ENCODE measurements around the gene FERMT1. TPM values are rescaled to one million over a fixed set of nuclear protein-coding genes. Genes with fewer than 3 reads are reported as not detected.
A peak's percentile ranks its signal among the peaks of the same experiment; 100 is the strongest.

The FERMT1 gene
- total and polyA plus RNA-seq, 2 of the 13 experiments (the other 11 are each of a cell fraction or from before 2014, with no cell fraction given) = 15.8 to 29.5 TPM

- TF ChIP-seq PRDM10 (CRISPR knock-in tag; IDR thresholded peaks at IDR 0.05; ENCODE audit: low read depth) = 0 out of 2 replicates have a peak, but pooled peaks have one; percentile 41
- peak in 1 of 2 experiments; percentile 20; a peak in 2 of 4 replicates for TF ChIP-seq KLF16 (CRISPR knock-in tag; IDR thresholded peaks at IDR 0.05)
- no peak for TF ChIP-seq CREB1 (IDR thresholded peaks at IDR 0.05)
- no peak for TF ChIP-seq CREB1 (CRISPR knock-in tag; IDR thresholded peaks at IDR 0.05)
- TF ChIP-seq THAP8 (CRISPR knock-in tag; IDR thresholded peaks at IDR 0.05; ENCODE audit: borderline replicate concordance) = peak; percentile 97
- TF ChIP-seq SMC3 (IDR thresholded peaks at IDR 0.05; ENCODE audit: low read length) = no peak
- peak; percentile 70; the same call in 1 of the 2 replicates for TF ChIP-seq ZNF703 (CRISPR knock-in tag; IDR thresholded peaks at IDR 0.05; ENCODE audit: borderline replicate concordance)
- TF ChIP-seq KLF13 (CRISPR knock-in tag; IDR thresholded peaks at IDR 0.05) = peak; percentile 79; the same call in 1 of the 2 replicates
- no peak for TF ChIP-seq ZNF407 (CRISPR knock-in tag; IDR thresholded peaks at IDR 0.05; ENCODE audit: not compliant biosample characterization)
- peak; percentile 59; the same call in 1 of the 2 replicates for TF ChIP-seq ZNF503 (CRISPR knock-in tag; IDR thresholded peaks at IDR 0.05)
- TF ChIP-seq SPEN (CRISPR knock-in tag; IDR thresholded peaks at IDR 0.05; ENCODE audit: low read depth) = peak; percentile 92
- TF ChIP-seq HIVEP1 (CRISPR knock-in tag; IDR thresholded peaks at IDR 0.05) = peak; percentile 34; the same call in 1 of the 2 replicates
- no peak for TF ChIP-seq TBL1XR1 (IDR thresholded peaks at IDR 0.05; ENCODE audit: borderline replicate concordance, low read length, partially characterized antibody)
Observed at GRCh38 chr20:6122873-6123648, at the start of gene FERMT1 (continued).
